HepG2 (cell line): ENCODE data around the gene HSD17B2. TPM values are rescaled to one million over a fixed set of nuclear protein-coding genes. Genes with fewer than 3 reads are reported as not detected.

Experiments used
- CEBPG ChIP-seq: IDR thresholded peaks from 2 replicates; pipeline ENCODE4 v1.6.1; 2016
- CREB1 ChIP-seq, 2 experiments: fragments of 450-650 bp in 1 of 2; IDR thresholded peaks; 2 replicates each; pipeline ENCODE4 v1.6.1; 2016 to 2017; ENCODE audit warnings: control low read depth in 1 of 2, mild to moderate bottlenecking in 1 of 2, missing compliant biosample characterization in 1 of 2, missing genetic modification characterization in 1 of 2
- DPF2 ChIP-seq: sonication (generic); formaldehyde crosslinking; IDR thresholded peaks from 2 replicates; pipeline ENCODE4 v1.4.0; 2020; ENCODE audit warnings: mild to moderate bottlenecking, low read depth, missing genetic modification reagents, borderline replicate concordance
- ETS1 ChIP-seq: sonication (generic); formaldehyde crosslinking; IDR thresholded peaks from 2 replicates; pipeline ENCODE4 v1.4.0; 2020; ENCODE audit warnings: missing genetic modification reagents
- FOXA1 ChIP-seq, 2 experiments: fragments of 450-650 bp in 1 of 2; sonication (generic) in 1 of 2; formaldehyde crosslinking in 1 of 2; IDR thresholded peaks; 2 replicates each; pipeline versions ENCODE4 v1.4.0 to v1.6.1; 2016 to 2020; ENCODE audit warnings: missing genetic modification reagents in 1 of 2
- FOXP1 ChIP-seq, 2 experiments: fragments of 450-650 bp in 1 of 2; IDR thresholded peaks; 2 replicates each; pipeline ENCODE4 v1.6.1; 2017 to 2018; ENCODE audit warnings: antibody characterized with exemption in 1 of 2
- GATA4 ChIP-seq: sonication (generic); IDR thresholded peaks from 2 replicates; pipeline ENCODE4 v1.6.1; 2016; ENCODE audit warnings: antibody characterized with exemption, low read depth, borderline replicate concordance
- GMEB1 ChIP-seq: sonication (generic); formaldehyde crosslinking; IDR thresholded peaks from 2 replicates; pipeline ENCODE4 v1.5.1; 2020; ENCODE audit warnings: missing genetic modification reagents, mild to moderate bottlenecking, borderline replicate concordance
- HDAC1 ChIP-seq: sonication (generic); formaldehyde crosslinking; IDR thresholded peaks from 2 replicates; pipeline ENCODE4 v1.5.1; 2020; ENCODE audit warnings: mild to moderate bottlenecking, missing genetic modification reagents
- PHF21A ChIP-seq: sonication (generic); formaldehyde crosslinking; IDR thresholded peaks from 2 replicates; pipeline ENCODE4 v1.5.0; 2020; ENCODE audit warnings: mild to moderate bottlenecking, missing genetic modification reagents
- POLR2AphosphoS2 ChIP-seq: IDR thresholded peaks from 2 replicates; pipeline ENCODE4 v1.6.1; 2011; ENCODE audit warnings: low read depth, low read length, improper control_type of control experiment
- SOX5 ChIP-seq: IDR thresholded peaks from 2 replicates; pipeline ENCODE4 v1.6.1; 2016; ENCODE audit warnings: borderline replicate concordance
- TEAD3 ChIP-seq: optimal IDR thresholded peaks from 2 replicates; pipeline ENCODE3; 2016; ENCODE audit warnings: borderline replicate concordance
- TFDP2 ChIP-seq: sonication (generic); formaldehyde crosslinking; IDR thresholded peaks from 2 replicates; pipeline ENCODE4 v1.4.0; 2020; ENCODE audit warnings: missing genetic modification reagents
- ZNF24 ChIP-seq: fragments of 450-650 bp; IDR thresholded peaks from 2 replicates; pipeline ENCODE4 v1.6.1; 2017; ENCODE audit warnings: antibody characterized with exemption, mild to moderate bottlenecking
- ZNF609 ChIP-seq: sonication (generic); formaldehyde crosslinking; IDR thresholded peaks from 2 replicates; pipeline ENCODE4 v1.4.0; 2020; ENCODE audit warnings: mild to moderate bottlenecking, missing genetic modification reagents, borderline replicate concordance
- ZNF619 ChIP-seq: sonication (generic); formaldehyde crosslinking; IDR thresholded peaks from 2 replicates; pipeline ENCODE4 v1.4.0; 2020; ENCODE audit warnings: mild to moderate bottlenecking, missing genetic modification reagents
- polyA plus RNA-seq, 8 experiments: library from polyadenylated mRNA; depleted of rRNA in 3 of 8; stranded (reverse) in 7 of 8; unstranded in 1 of 8; fragments of >200 nt; fragmentation: Illumina TruSeq in 4 of 8; extraction: Trizol in 4 of 8; gene quantifications; 2 replicates each; pipeline versions ENCODE4 v1.2.1 to v1.2.3, GENCODE V29; 2011 to 2016; ENCODE audit warnings: low read depth in 4 of 8, missing spikeins in 1 of 8, mixed read lengths in 1 of 8; ENCODE audit not compliant: insufficient read depth in 1 of 8
- total RNA-seq, 5 experiments: library from RNA; depleted of rRNA; stranded (reverse); fragments of >200 nt; fragmentation: Illumina TruSeq; extraction: Trizol; gene quantifications; 2 replicates each; pipeline ENCODE4 v1.2.3, GENCODE V29; 2016; ENCODE audit warnings: low read depth in 1 of 5
- TF ChIP-seq, protein P1 (sequence below): sonication (generic); formaldehyde crosslinking; IDR thresholded peaks from 2 replicates; pipeline ENCODE4 v1.4.0; 2020; ENCODE audit warnings: missing genetic modification reagents, borderline replicate concordance

HSD17B2 gene
- total and polyA plus RNA-seq, 2 of the 13 experiments (the other 11 are each of a cell fraction or from before 2014, with no cell fraction given) = 26.3 to 69.3 TPM

GRCh38 chr16:82050909-82051357 is 15.9 kb downstream of the HSD17B2 start (continued):
- TF ChIP-seq GMEB1 (CRISPR knock-in tag) (0 out of 2 replicates have a peak, but pooled peaks have one; percentile 19), FOXP1 (IDR thresholded peaks at IDR 0.05) (no peak), FOXP1 (CRISPR knock-in tag; IDR thresholded peaks at IDR 0.05) (peak; percentile 33; the same call in 1 of the 2 replicates), GATA4 (peak; percentile 79; the same call in 1 of the 2 replicates), ETS1 (CRISPR knock-in tag) (no peak), PHF21A (CRISPR knock-in tag) (peak; percentile 58), TEAD3 (CRISPR knock-in tag) (peak; percentile 63), SOX5 (CRISPR knock-in tag) (peak; percentile 85; the same call in 1 of the 2 replicates), HDAC1 (CRISPR knock-in tag) (peak; percentile 49; the same call in 1 of the 2 replicates), ZNF24 (peak; percentile 95), POLR2AphosphoS2 (no peak), TFDP2 (CRISPR knock-in tag) (0 out of 2 replicates have a peak, but pooled peaks have one; percentile 31), DPF2 (CRISPR knock-in tag) (0 out of 2 replicates have a peak, but pooled peaks have one; percentile 10), CEBPG (CRISPR knock-in tag) (peak; percentile 67; the same call in 1 of the 2 replicates), CREB1 (IDR thresholded peaks at IDR 0.05) (no peak), CREB1 (CRISPR knock-in tag; IDR thresholded peaks at IDR 0.05) (peak; percentile 72), FOXA1 (IDR thresholded peaks at IDR 0.05) (no peak), FOXA1 (CRISPR knock-in tag; IDR thresholded peaks at IDR 0.05) (peak; percentile 47; the same call in 1 of the 2 replicates), ZNF609 (no peak), ZNF619 (CRISPR knock-in tag) (no peak)
- TF ChIP-seq, protein P1, sequence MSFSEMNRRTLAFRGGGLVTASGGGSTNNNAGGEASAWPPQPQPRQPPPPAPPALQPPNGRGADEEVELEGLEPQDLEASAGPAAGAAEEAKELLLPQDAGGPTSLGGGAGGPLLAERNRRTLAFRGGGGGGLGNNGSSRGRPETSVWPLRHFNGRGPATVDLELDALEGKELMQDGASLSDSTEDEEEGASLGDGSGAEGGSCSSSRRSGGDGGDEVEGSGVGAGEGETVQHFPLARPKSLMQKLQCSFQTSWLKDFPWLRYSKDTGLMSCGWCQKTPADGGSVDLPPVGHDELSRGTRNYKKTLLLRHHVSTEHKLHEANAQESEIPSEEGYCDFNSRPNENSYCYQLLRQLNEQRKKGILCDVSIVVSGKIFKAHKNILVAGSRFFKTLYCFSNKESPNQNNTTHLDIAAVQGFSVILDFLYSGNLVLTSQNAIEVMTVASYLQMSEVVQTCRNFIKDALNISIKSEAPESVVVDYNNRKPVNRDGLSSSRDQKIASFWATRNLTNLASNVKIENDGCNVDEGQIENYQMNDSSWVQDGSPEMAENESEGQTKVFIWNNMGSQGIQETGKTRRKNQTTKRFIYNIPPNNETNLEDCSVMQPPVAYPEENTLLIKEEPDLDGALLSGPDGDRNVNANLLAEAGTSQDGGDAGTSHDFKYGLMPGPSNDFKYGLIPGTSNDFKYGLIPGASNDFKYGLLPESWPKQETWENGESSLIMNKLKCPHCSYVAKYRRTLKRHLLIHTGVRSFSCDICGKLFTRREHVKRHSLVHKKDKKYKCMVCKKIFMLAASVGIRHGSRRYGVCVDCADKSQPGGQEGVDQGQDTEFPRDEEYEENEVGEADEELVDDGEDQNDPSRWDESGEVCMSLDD (CRISPR knock-in tag) = no peak
